HG03571 (cell line): ENCODE data around the gene BOLA2B.
"Not testable (repeated sequence)": the region's sequence is repeated elsewhere in the genome, so short reads cannot be mapped to it uniquely, and the experiment has no call there.

Source experiments
- ATAC-seq: cut with Tn5 transposase; IDR thresholded peaks from one replicate; pipeline ENCODE4 v1.9.1; 2021; ENCODE audit not compliant: unreplicated experiment

BOLA2B gene

GRCh38 chr16:30184891-30185682 lies 8.4 kb downstream of the BOLA2B start:
- ATAC-seq = no peak

DNA sequence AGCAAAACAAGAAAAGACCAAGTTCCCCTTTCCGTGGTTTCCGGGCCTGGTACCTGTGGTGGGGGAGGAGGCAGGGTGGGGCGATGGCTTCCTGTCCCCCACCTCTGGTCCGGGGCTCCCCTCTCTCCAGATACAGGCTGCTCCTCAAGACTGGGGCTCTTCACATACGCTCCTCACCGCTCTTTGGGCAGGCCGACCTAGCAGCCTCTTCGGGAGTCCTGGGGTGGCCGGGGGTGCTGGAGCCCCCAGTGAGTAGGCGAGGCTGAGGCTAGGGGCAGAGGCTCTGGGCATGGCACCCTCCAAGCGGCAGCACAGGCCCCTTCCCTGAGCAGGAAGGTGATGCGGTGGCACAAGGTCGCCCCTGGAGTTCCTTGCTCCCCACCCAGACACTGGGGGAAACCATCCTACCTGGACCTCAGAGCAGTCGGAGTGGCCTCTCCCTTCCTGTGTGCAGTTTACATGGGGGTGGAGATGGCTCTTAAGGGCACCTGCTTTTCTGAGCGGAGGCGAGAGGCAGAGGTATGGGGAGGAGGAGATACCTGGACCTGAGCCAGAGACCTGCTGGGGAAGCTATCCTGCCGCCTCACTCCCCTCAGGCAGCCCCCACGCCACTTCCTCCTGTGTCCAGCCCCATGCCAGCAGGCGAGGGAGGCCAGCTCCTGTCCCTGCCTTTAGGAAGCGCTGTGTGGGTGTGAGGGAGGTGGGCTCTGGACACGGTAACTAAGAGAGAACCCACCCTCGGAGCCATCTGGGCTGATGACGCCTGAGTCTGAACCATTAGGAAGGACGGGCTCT lies 9.2 kb downstream of the BOLA2B start:
- no peak for ATAC-seq

DNA sequence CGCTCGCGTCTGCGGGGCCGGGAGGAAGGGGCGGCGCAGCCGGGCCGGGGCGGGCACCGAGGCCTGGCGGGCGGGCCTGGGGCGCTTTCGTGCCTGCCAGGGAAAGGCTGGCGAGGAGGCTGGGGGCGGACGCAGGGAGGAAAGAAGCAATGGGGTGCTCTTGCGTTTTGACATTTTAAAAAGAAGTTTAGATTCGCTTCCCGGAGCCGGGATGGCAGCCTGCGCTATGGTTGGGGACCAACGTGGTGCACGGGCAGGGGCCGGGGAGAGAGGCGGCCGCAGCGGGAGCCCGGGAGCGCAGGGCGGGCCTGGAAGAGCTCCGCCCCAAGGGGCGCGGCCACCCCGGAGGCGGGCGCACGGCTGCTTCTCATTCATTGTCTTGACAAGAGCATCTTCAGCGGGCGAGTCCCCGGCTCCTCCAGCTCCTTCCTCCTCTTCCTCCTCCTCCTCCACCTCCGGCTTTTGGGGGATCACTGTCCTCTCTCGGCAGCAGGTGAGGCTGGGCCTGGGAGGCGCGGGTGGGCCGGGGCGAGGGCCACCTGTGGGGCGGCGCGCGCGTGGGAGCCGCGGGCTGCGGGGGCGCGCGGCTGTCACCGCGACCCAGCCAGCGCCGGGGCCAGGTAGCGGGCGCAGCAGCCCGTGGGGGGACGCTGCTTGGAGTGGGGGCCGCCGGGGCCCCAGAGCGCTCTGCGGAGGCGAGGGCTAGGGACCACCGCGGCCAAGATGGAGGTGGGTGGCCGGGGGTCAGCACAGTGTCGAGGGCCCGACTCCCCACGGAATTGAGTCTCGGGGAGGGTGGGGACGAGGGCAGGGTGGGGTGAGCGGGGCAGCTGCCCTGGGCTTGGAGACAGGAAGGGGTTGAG lies 10.0 kb downstream of the BOLA2B start, which contains the start of gene CORO1A:
TSS of gene CORO1A (plus strand) at position 370 of the 863 bp plus-strand sequence. CDS start 1,608 bp downstream, outside the sequence.
- peak; percentile 47 for ATAC-seq

DNA sequence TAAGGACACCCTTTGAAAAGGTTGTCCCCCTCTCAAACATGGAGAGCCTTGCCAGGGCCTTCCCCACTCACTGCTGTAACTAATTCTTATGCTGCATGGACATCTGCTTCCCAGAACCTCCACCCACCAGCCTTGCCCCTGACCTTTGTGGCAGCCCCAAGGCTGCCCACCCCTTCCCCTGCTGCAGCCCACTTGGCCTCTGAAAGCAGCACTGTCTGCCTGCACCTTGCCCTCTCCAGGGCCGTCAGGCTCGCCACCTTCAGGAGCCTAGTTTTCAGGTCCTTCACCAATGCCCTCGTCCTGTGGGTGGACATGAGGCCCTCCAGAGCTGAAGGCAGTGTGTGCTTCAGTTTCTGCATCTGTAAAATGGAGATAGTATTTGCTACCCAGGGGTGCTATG lies 12.7 kb downstream of the BOLA2B start:
- ATAC-seq = no peak

- no peak for ATAC-seq
These were observed 13.5 kb downstream of the BOLA2B start for GRCh38 chr16:30179931-30180330.

DNA sequence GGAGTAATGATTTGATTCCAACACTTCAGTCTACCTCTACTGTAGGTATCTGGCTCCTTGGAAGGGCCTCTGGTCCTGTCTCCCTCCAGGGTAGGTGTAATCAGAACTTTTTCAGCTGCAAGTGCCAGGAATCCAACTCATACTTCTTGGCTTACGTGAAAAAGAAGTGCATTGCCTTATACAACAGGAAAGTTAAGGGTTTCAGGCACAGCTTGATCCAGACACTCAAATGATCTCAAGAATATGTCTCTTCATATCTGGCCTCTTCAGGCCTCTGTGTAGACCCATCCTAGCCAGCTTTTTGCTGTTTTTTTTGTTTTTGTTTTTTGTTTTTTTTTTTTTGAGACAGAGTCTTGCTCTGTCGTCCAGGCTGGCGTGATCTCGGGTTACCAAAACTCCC lies 14.3 kb downstream of the BOLA2B start:
- no peak for ATAC-seq

GRCh38 chr16:30176876-30177275 lies 16.6 kb downstream of the BOLA2B start:
- not testable (repeated sequence) for ATAC-seq

GRCh38 chr16:30173054-30173453 lies 20.4 kb downstream of the BOLA2B start:
- no peak for ATAC-seq

- ATAC-seq = not testable (repeated sequence)
These were observed 23.3 kb downstream of the BOLA2B start for GRCh38 chr16:30170145-30170544.

DNA sequence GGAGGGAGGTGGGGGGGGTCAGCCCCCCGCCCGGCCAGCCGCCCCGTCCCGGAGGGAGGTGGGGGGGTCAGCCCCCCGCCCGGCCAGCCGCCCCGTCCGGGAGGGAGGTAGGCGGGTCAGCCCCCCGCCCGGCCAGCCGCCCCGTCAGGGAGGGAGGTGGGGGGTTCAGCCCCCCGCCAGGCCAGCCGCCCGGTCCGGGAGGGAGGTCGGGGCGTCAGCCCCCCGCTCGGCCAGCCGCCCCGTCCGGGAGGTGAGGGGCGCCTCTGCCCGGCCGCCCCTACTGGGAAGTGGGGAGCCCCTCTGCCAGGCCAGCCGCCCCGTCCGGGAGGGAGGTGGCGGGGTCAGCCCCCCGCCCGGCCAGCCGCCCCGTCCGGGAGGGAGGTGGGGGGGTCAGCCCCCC lies 24.1 kb downstream of the BOLA2B start:
- ATAC-seq = not testable (repeated sequence)

DNA sequence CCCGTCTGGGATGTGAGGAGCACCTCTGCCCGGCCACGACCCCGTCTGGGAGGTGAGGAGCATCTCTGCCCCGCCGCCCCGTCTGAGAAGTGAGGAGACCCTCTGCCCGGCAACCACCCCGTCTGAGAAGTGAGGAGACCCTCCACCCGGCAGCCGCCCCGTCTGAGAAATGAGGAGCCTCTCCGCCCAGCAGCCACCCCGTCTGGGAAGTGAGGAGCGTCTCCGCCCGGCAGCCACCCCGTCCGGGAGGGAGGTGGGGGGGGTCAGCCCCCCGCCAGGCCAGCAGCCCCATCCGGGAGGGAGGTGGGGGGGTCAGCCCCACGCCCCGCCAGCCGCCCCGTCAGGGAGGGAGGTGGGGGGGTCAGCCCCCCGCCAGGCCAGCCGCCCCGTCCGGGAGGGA lies 24.7 kb downstream of the BOLA2B start:
- not testable (repeated sequence) for ATAC-seq

DNA sequence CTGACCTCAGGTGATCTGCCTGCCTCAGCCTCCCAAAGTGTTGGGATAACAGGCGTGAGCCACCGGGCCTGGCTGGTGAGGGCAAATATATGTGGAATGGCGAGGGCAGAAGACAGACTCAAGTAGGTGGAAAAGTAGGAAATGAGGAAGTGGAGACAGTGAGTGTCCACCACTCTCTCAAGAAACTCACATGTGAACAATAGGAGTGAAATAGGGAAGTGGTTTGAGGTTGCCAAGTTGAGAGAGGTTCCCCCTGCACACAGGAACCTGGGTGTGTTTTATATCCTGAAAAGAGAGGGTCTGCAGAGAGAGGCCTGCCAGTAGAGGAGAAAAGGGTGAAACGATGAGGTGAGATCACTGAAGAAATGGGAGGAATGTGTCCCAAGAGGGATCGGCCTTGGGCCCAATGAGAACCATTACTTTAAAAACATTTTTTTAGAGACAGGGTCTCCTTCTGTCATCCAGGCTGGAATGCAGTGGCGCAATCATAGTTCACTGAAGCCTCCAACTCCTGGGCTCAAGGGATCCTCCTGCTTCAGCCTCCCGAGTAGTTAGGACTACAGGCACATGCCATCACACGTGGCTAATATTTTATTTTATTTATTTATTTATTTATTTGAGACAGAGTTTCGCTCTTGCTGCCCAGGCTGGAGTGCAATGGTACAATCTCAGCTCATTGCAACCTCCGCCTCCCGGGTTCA lies 27.1 kb downstream of the BOLA2B start:
- no peak for ATAC-seq

DNA sequence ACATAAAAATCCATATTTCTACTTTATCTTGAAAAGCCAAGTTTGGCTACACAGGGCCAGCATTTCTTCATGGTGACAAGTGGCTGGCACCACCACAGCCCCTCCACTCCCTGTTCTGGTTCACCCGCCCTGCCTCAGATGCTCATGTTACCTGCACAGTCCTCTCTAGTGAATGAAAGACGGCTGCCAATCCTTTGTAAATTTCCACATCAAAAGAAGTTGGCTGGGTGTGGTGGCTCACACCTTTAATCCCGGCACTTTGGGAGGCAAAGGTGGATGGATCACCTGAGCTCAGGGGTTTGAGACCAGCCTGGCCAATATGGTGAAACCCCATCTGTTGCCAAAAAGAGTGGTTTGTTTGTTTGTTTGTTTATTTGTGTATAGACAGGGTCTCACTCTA lies 29.9 kb downstream of the BOLA2B start:
- no peak for ATAC-seq

DNA sequence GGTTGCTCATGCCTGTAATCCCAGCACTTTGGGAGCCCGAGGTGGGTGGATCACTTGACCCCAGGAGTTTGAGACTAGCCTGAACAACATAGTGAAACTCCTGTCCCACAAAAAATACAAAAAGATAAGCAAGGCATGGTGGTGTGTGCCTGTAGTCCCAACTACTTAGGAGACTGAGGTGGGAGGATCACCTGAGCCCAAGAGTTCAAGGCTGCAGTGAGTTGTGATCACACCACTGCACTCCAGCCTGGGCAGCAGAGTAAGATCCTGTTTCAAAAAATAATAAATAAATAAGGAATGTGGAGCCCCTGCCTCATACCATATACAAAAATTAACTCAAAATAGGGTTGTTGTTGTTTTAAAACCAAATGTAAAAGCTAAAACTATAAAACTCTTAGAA lies 36.3 kb downstream of the BOLA2B start:
- ATAC-seq = no peak

DNA sequence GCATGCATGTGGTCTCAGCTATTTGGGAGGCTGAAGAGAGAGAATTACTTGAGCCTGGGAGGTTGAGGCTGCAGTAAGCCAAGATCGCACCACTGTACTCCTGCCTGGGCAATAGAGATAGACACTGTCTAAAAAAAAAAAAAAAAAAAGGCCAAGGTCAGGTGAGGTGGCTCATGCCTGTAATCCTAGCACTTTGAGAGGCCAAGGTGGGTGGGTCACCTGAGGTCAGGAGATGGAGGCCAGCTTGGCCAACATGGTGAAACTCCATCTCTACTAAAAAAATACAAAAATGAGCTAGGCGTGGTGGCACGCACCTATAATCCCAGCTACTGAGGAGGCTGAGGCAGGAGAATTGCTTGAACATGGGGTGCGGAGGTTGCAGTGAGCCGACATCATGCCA lies 38.3 kb downstream of the BOLA2B start:
- no peak for ATAC-seq

GRCh38 chr16:30152517-30152916 lies 40.9 kb downstream of the BOLA2B start:
- no peak for ATAC-seq

GRCh38 chr16:30151091-30151490 lies 42.4 kb downstream of the BOLA2B start:
- ATAC-seq = no peak

DNA sequence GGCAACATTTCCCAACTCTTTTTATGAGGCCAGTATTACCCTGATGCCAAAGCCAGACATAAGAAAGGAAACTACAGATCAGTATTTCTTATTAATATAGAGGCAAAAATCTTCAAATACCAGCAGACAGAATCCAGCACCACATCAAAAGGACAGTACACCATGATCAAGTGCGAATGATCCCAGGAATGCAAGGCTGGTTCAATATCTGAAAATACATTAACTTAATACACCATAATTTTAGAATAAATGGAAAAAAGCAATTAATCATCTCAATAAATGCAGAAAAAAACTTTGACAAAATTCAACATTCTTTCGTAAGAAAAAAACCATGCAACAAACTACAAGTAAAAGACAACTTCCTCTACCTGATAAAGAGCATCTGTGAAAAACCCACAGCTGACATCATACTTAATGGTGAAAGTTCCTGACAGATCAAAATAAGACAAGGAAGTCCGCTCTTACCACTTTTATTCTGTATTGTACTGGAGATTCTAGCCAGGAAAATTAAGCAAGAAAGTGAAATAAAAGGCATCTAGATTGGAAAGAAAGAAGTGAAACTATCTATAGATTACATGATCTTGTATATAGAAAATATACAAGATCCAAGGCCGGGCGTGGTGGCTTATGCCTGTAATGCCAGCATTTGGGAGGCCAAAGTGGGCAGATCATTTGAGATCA lies 44.1 kb downstream of the BOLA2B start:
- no peak for ATAC-seq

DNA sequence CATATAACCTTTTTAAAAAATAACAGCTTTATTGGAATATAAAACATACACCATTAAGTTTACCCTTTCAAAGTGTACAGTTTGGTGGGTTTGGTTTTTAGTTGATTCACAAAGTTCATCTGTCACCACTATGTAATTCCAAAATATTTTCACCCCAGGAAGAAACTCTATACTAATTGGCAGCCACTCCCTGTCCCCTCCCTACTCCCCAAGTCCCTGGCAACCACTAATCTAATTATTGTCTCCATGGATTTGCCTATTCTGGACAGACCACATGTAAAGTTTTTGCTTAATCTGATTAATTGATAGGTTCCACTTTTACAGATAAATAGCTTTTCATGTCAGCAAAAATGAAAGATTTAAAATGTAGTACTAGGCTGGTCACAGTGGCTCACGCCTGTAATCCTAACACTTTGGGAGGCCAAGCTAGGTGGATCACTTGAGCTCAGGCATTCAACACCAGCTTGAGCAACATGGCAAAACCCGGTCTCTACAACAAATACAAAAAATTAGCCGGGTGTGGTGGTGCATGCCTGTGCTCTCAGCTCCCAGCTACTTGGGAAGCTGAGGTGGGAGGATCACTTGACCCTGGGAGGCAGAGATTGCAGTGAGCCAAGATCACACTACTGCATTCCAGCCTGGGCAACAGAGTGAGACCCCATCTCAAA lies 45.5 kb downstream of the BOLA2B start:
- ATAC-seq = no peak
